ENCODE results near the gene WDR70. TPM values are rescaled to one million over a fixed set of nuclear protein-coding genes. Genes with fewer than 3 reads are reported as not detected.

Gene WDR70
- total and polyA plus RNA-seq, 2 of the 8 experiments (the other 6 are each of a cell fraction or from before 2014, with no cell fraction given), result 10.6 to 37.4 TPM

DNA sequence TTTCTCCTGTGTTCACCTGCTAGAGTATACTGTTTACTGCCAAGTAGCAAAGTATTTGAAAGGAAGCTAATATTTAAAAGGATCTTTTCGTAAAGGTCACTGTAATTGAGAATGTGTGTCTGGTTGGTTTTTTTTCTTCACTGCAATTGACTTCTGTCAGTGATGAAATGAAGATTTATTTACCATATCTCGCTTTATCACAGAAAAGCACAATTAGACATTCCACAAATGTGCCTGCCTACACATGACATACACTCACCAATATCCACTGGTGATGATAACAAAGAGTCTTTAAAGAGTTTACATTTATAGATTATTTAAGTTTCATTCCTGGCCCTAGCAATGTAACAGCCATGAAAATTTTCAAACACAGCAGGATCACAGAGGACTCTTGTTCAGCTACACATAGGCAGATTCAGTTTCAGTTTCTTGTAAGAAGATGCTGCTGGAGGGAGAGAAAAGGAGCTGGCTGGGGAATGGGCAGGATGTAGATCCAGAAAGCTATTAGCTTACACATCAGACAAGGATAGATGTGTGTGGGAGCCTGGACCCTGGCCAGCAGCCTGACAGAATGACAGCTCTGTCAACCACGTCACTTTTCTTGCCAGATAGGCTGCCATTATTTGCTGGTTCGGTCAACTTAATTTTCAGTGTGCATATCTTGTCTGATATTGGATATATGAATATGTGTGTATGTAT lies 356.7 kb downstream of the WDR70 start (continued):
- TF ChIP-seq KDM1A (IDR thresholded peaks at IDR 0.05; ENCODE audit: borderline replicate concordance, low read length) (no peak), RFX5 (IDR thresholded peaks at IDR 0.05; ENCODE audit: borderline replicate concordance, low read depth, low read length) (no peak), TAF7 (optimal IDR thresholded peaks at IDR 0.05; ENCODE audit: borderline replicate concordance, low read depth, low read length) (no peak), HDAC6 (IDR thresholded peaks at IDR 0.05; ENCODE audit: low read depth, low read length) (no peak), BCL11A (IDR thresholded peaks at IDR 0.05; ENCODE audit: low read depth in 2 of 2, low read length in 2 of 2) (no peak), ASH2L (IDR thresholded peaks at IDR 0.05; ENCODE audit: low read length) (no peak), SIX5 (IDR thresholded peaks at IDR 0.05; ENCODE audit: low read depth, low read length) (no peak), SP2 (IDR thresholded peaks at IDR 0.05; ENCODE audit: low read length) (no peak)
- TF ChIP-seq, protein P1, sequence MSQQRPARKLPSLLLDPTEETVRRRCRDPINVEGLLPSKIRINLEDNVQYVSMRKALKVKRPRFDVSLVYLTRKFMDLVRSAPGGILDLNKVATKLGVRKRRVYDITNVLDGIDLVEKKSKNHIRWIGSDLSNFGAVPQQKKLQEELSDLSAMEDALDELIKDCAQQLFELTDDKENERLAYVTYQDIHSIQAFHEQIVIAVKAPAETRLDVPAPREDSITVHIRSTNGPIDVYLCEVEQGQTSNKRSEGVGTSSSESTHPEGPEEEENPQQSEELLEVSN (IDR thresholded peaks at IDR 0.05), result no peak
- TF ChIP-seq, protein P2, sequence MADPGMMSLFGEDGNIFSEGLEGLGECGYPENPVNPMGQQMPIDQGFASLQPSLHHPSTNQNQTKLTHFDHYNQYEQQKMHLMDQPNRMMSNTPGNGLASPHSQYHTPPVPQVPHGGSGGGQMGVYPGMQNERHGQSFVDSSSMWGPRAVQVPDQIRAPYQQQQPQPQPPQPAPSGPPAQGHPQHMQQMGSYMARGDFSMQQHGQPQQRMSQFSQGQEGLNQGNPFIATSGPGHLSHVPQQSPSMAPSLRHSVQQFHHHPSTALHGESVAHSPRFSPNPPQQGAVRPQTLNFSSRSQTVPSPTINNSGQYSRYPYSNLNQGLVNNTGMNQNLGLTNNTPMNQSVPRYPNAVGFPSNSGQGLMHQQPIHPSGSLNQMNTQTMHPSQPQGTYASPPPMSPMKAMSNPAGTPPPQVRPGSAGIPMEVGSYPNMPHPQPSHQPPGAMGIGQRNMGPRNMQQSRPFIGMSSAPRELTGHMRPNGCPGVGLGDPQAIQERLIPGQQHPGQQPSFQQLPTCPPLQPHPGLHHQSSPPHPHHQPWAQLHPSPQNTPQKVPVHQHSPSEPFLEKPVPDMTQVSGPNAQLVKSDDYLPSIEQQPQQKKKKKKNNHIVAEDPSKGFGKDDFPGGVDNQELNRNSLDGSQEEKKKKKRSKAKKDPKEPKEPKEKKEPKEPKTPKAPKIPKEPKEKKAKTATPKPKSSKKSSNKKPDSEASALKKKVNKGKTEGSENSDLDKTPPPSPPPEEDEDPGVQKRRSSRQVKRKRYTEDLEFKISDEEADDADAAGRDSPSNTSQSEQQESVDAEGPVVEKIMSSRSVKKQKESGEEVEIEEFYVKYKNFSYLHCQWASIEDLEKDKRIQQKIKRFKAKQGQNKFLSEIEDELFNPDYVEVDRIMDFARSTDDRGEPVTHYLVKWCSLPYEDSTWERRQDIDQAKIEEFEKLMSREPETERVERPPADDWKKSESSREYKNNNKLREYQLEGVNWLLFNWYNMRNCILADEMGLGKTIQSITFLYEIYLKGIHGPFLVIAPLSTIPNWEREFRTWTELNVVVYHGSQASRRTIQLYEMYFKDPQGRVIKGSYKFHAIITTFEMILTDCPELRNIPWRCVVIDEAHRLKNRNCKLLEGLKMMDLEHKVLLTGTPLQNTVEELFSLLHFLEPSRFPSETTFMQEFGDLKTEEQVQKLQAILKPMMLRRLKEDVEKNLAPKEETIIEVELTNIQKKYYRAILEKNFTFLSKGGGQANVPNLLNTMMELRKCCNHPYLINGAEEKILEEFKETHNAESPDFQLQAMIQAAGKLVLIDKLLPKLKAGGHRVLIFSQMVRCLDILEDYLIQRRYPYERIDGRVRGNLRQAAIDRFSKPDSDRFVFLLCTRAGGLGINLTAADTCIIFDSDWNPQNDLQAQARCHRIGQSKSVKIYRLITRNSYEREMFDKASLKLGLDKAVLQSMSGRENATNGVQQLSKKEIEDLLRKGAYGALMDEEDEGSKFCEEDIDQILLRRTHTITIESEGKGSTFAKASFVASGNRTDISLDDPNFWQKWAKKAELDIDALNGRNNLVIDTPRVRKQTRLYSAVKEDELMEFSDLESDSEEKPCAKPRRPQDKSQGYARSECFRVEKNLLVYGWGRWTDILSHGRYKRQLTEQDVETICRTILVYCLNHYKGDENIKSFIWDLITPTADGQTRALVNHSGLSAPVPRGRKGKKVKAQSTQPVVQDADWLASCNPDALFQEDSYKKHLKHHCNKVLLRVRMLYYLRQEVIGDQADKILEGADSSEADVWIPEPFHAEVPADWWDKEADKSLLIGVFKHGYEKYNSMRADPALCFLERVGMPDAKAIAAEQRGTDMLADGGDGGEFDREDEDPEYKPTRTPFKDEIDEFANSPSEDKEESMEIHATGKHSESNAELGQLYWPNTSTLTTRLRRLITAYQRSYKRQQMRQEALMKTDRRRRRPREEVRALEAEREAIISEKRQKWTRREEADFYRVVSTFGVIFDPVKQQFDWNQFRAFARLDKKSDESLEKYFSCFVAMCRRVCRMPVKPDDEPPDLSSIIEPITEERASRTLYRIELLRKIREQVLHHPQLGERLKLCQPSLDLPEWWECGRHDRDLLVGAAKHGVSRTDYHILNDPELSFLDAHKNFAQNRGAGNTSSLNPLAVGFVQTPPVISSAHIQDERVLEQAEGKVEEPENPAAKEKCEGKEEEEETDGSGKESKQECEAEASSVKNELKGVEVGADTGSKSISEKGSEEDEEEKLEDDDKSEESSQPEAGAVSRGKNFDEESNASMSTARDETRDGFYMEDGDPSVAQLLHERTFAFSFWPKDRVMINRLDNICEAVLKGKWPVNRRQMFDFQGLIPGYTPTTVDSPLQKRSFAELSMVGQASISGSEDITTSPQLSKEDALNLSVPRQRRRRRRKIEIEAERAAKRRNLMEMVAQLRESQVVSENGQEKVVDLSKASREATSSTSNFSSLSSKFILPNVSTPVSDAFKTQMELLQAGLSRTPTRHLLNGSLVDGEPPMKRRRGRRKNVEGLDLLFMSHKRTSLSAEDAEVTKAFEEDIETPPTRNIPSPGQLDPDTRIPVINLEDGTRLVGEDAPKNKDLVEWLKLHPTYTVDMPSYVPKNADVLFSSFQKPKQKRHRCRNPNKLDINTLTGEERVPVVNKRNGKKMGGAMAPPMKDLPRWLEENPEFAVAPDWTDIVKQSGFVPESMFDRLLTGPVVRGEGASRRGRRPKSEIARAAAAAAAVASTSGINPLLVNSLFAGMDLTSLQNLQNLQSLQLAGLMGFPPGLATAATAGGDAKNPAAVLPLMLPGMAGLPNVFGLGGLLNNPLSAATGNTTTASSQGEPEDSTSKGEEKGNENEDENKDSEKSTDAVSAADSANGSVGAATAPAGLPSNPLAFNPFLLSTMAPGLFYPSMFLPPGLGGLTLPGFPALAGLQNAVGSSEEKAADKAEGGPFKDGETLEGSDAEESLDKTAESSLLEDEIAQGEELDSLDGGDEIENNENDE (IDR thresholded peaks at IDR 0.05; ENCODE audit: insufficient replicate concordance, low read length), result no peak
